Gastrocnemius medialis (tissue), 4 donors: ENCODE measurements around the gene SNURF.
A peak's percentile ranks its signal among the peaks of the same experiment; 100 is the strongest.

Experiments
- CTCF ChIP-seq, 5 experiments: fragments of 450-650 bp in 3 of 5; fragments of 200-600 bp in 2 of 5; sonication (generic) in 2 of 5; IDR thresholded peaks in 4 of 5; conservative IDR thresholded peaks in 1 of 5; 1 replicate in 4 of 5; 2 replicates in 1 of 5; pipeline ENCODE4 v1.5.1; 2016 to 2019; ENCODE audit warnings: antibody characterized with exemption in 5 of 5, mild to moderate bottlenecking in 3 of 5, moderate library complexity in 3 of 5
- POLR2A ChIP-seq, 2 donors: fragments of 450-650 bp; IDR thresholded peaks; one replicate each; pipeline ENCODE4 v1.6.1; 2017; ENCODE audit warnings: antibody characterized with exemption in 2 of 2, mild to moderate bottlenecking in 2 of 2, moderate library complexity in 2 of 2

- no peak for TF ChIP-seq CTCF (IDR thresholded peaks at IDR 0.05 in 4 of 5, conservative IDR thresholded peaks at IDR 0.05 in 1 of 5)
- peak in 1 of 2 donors; percentile 25 for TF ChIP-seq POLR2A (IDR thresholded peaks at IDR 0.05)
Measured at GRCh38 chr15:24956111-24956838, 1.5 kb downstream of the SNURF start.
